H1 (cell line): Measurements from ENCODE around the gene ARHGEF4. TPM values are rescaled to one million over a fixed set of nuclear protein-coding genes. Genes with fewer than 3 reads are reported as not detected.

Experiments used
- CTCF ChIA-PET: fragments of 300-600 bp; sonication (Branson Sonifier 250); formaldehyde crosslinking; loops from one replicate; lab custom pipeline; 2021; ENCODE audit not compliant: partially characterized antibody; lab: Charles Lee
- POLR2A ChIA-PET: fragments of 300-600 bp; sonication (Branson Sonifier 250); formaldehyde crosslinking; loops from one replicate; lab custom pipeline; 2021; ENCODE audit warnings: inconsistent platforms; ENCODE audit not compliant: partially characterized antibody; lab: Charles Lee
- DNase-seq, 2 experiments: peaks; one replicate each; pipeline versions ENCODE4 v3.0.0 to v3.0.0-alpha.2; 2010 to 2022; ENCODE audit warnings: low spot score in 2 of 2, low read depth in 1 of 2, mixed read lengths in 1 of 2
- FAIRE-seq: peaks from 2 replicates; lab custom pipeline; 2011; peaks lifted over from hg19 to GRCh38; lab: Jason Lieb, UNC
- H2AFZ ChIP-seq: 2 replicates; pipeline ENCODE4 v1.8.1; 2012; ENCODE audit warnings: low read length, inconsistent platforms
- H2AK5ac ChIP-seq: 2 replicates; pipeline ENCODE4 v1.6.1; 2013; ENCODE audit warnings: low read depth, low read length
- H2BK120ac ChIP-seq: replicated peaks from 2 replicates; pipeline ENCODE3; 2013; ENCODE audit warnings: low read depth, low read length, inconsistent platforms
- H2BK12ac ChIP-seq: 2 replicates; pipeline ENCODE4 v1.6.1; 2013; ENCODE audit warnings: low read depth, low read length
- H2BK15ac ChIP-seq: 2 replicates; pipeline ENCODE4 v1.6.1; 2013; ENCODE audit warnings: low read length
- H2BK20ac ChIP-seq: 2 replicates; pipeline ENCODE4 v1.6.1; 2013; ENCODE audit warnings: low read length
- H2BK5ac ChIP-seq: 2 replicates; pipeline ENCODE4 v1.6.1; 2013; ENCODE audit warnings: low read depth, low read length
- H3K14ac ChIP-seq: 2 replicates; pipeline ENCODE4 v1.6.1; 2013; ENCODE audit warnings: inconsistent platforms; ENCODE audit not compliant: insufficient read length
- H3K18ac ChIP-seq: 2 replicates; pipeline ENCODE4 v1.6.1; 2013; ENCODE audit warnings: low read length; ENCODE audit errors: extremely low read depth
- H3K23ac ChIP-seq: 2 replicates; pipeline ENCODE4 v1.6.1; 2013; ENCODE audit warnings: inconsistent platforms; ENCODE audit not compliant: insufficient read length
- H3K23me2 ChIP-seq: 2 replicates; pipeline ENCODE4 v1.6.1; 2013; ENCODE audit warnings: low read depth, low read length
- H3K27ac ChIP-seq: 2 replicates; pipeline ENCODE4 v1.6.1; 2011; ENCODE audit warnings: low read depth, low read length, inconsistent platforms
- H3K27me3 ChIP-seq, 4 experiments: replicated peaks in 1 of 4; 1 replicate in 1 of 4; 2 replicates in 3 of 4; pipeline versions ENCODE4 v1.6.1 to v1.8.1; 2011 to 2013; ENCODE audit warnings: low read length in 3 of 4, mild to moderate bottlenecking in 3 of 4, inconsistent platforms in 2 of 4, mixed read lengths in 2 of 4, moderate library complexity in 1 of 4; ENCODE audit not compliant: control insufficient read depth in 3 of 4, insufficient read depth in 3 of 4; ENCODE audit errors: extremely low read depth in 1 of 4
- H3K36me3 ChIP-seq, 4 experiments: 2 replicates each; pipeline versions ENCODE4 v1.6.1 to v1.8.1; 2011 to 2013; ENCODE audit warnings: mild to moderate bottlenecking in 4 of 4, low read length in 3 of 4, moderate library complexity in 2 of 4, control low read depth in 1 of 4, inconsistent platforms in 1 of 4; ENCODE audit not compliant: insufficient read depth in 4 of 4, control insufficient read depth in 2 of 4
- H3K4ac ChIP-seq: replicated peaks from 2 replicates; pipeline ENCODE3; 2013; ENCODE audit warnings: low read length, low read depth, mixed read lengths, inconsistent platforms; ENCODE audit not compliant: insufficient read length
- H3K4me1 ChIP-seq, 4 experiments: replicated peaks in 1 of 4; 1 replicate in 1 of 4; 2 replicates in 3 of 4; pipeline versions ENCODE4 v1.6.1 to v1.8.1; 2011 to 2013; ENCODE audit warnings: low read length in 3 of 4, inconsistent platforms in 2 of 4, mixed read lengths in 1 of 4; ENCODE audit not compliant: insufficient read depth in 4 of 4, control insufficient read depth in 3 of 4
- H3K4me2 ChIP-seq, 2 experiments: 2 replicates each; pipeline versions ENCODE4 v1.6.1 to v1.8.1; 2011 to 2013; ENCODE audit warnings: low read depth in 2 of 2, low read length in 2 of 2, control low read depth in 1 of 2, inconsistent platforms in 1 of 2, mild to moderate bottlenecking in 1 of 2; ENCODE audit not compliant: insufficient read depth in 1 of 2
- H3K4me3 ChIP-seq, 4 experiments: fragments of 200-600, 300-600 bp in 1 of 4; sonication (generic), shearing (Covaris generic), sonication (Bioruptor Twin) in 1 of 4; 2 replicates each; pipeline versions ENCODE4 v1.5.1 to v1.8.1; 2011 to 2016; ENCODE audit warnings: low read length in 4 of 4, low read depth in 3 of 4, control low read depth in 2 of 4, inconsistent platforms in 2 of 4, mild to moderate bottlenecking in 2 of 4, mixed read lengths in 1 of 4, moderate library complexity in 1 of 4; ENCODE audit not compliant: insufficient read depth in 2 of 4; ENCODE audit errors: extremely low read depth in 1 of 4
- H3K56ac ChIP-seq: replicated peaks from 2 replicates; pipeline ENCODE3; 2013; ENCODE audit warnings: low read depth, mild to moderate bottlenecking, mixed read lengths, low read length, inconsistent platforms; ENCODE audit not compliant: insufficient read length
- H3K79me1 ChIP-seq: 2 replicates; pipeline ENCODE4 v1.6.1; 2013; ENCODE audit warnings: low read depth, low read length, control low read depth
- H3K79me2 ChIP-seq, 2 experiments: 2 replicates each; pipeline versions ENCODE4 v1.6.1 to v1.8.1; 2012 to 2013; ENCODE audit warnings: low read length in 2 of 2, mild to moderate bottlenecking in 2 of 2, inconsistent platforms in 1 of 2; ENCODE audit not compliant: insufficient read depth in 2 of 2, control insufficient read depth in 1 of 2
- H3K9ac ChIP-seq, 4 experiments: replicated peaks in 1 of 4; 1 replicate in 1 of 4; 2 replicates in 3 of 4; pipeline versions ENCODE4 v1.6.1 to v1.8.1; 2011 to 2013; ENCODE audit warnings: low read depth in 3 of 4, low read length in 3 of 4, control low read depth in 2 of 4, mild to moderate bottlenecking in 2 of 4, moderate library complexity in 2 of 4, inconsistent platforms in 1 of 4; ENCODE audit errors: extremely low read depth in 1 of 4
- H3K9me3 ChIP-seq, 2 experiments: 2 replicates each; pipeline versions ENCODE4 v1.6.1 to v1.8.1; 2012 to 2013; ENCODE audit warnings: mild to moderate bottlenecking in 2 of 2, moderate library complexity in 2 of 2, control low read depth in 1 of 2, inconsistent platforms in 1 of 2, low read depth in 1 of 2, low read length in 1 of 2, mixed read lengths in 1 of 2; ENCODE audit not compliant: insufficient read depth in 2 of 2
- H4K20me1 ChIP-seq, 2 experiments: replicated peaks in 1 of 2; 2 replicates each; pipeline versions ENCODE3 to v1.8.1; 2011 to 2013; ENCODE audit warnings: inconsistent platforms in 2 of 2, low read length in 2 of 2, mild to moderate bottlenecking in 1 of 2; ENCODE audit not compliant: insufficient read depth in 2 of 2, control insufficient read depth in 1 of 2
- H4K5ac ChIP-seq: 2 replicates; pipeline ENCODE4 v1.6.1; 2013; ENCODE audit warnings: low read length, low read depth, mixed read lengths, inconsistent platforms; ENCODE audit not compliant: insufficient read length
- H4K8ac ChIP-seq: 2 replicates; pipeline ENCODE4 v1.8.0; 2013; ENCODE audit warnings: mild to moderate bottlenecking, moderate library complexity, low read length, inconsistent platforms; ENCODE audit not compliant: insufficient read depth; ENCODE audit errors: extremely low read depth
- H4K91ac ChIP-seq: replicated peaks from 2 replicates; pipeline ENCODE3; 2013; ENCODE audit warnings: low read length, mixed read lengths, inconsistent platforms; ENCODE audit not compliant: insufficient read length
- CBX5 ChIP-seq: fragments of 300-800, 300-1000 bp; sonication (generic); IDR thresholded peaks from 2 replicates; pipeline ENCODE4 v1.7.1; 2016; ENCODE audit warnings: antibody characterized with exemption, low read length, low read depth
- CHD1 ChIP-seq: IDR thresholded peaks from 2 replicates; pipeline ENCODE4 v1.6.1; 2012; ENCODE audit warnings: low read depth, low read length, improper control_type of control experiment
- CREB1 ChIP-seq: IDR thresholded peaks from 2 replicates; pipeline ENCODE4 v1.6.1; 2012; ENCODE audit warnings: inconsistent platforms
- GTF2F1 ChIP-seq: IDR thresholded peaks from 2 replicates; pipeline ENCODE4 v1.6.1; 2012; ENCODE audit warnings: low read depth, low read length, improper control_type of control experiment, borderline replicate concordance
- JUND ChIP-seq: IDR thresholded peaks from 2 replicates; pipeline ENCODE4 v1.6.1; 2011; ENCODE audit warnings: mild to moderate bottlenecking, improper control_type of control experiment, low read length
- KDM5A ChIP-seq: fragments of 200-600 bp; IDR thresholded peaks from 2 replicates; pipeline ENCODE4 v1.7.1; 2012; ENCODE audit warnings: mild to moderate bottlenecking, low read length, inconsistent platforms, mixed read lengths
- POLR2A ChIP-seq, 2 experiments: IDR thresholded peaks; 1 replicate in 1 of 2; 2 replicates in 1 of 2; pipeline ENCODE4 v1.6.1; 2011; ENCODE audit warnings: low read depth in 2 of 2, low read length in 2 of 2, mild to moderate bottlenecking in 2 of 2; ENCODE audit errors: control extremely low read depth in 1 of 2
- POLR2AphosphoS5 ChIP-seq: IDR thresholded peaks from 2 replicates; pipeline ENCODE4 v1.6.1; 2011; ENCODE audit warnings: low read depth, low read length
- POU5F1 ChIP-seq: IDR thresholded peaks from 2 replicates; pipeline ENCODE4 v1.6.1; 2011; ENCODE audit warnings: low read depth, mild to moderate bottlenecking, low read length, moderate library complexity
- SIN3A ChIP-seq, 2 experiments: IDR thresholded peaks in 1 of 2; conservative IDR thresholded peaks in 1 of 2; 2 replicates each; pipeline ENCODE4 v1.6.1; 2011 to 2012; ENCODE audit warnings: low read length in 2 of 2, improper control_type of control experiment in 1 of 2, low read depth in 1 of 2, mild to moderate bottlenecking in 1 of 2
- TAF7 ChIP-seq: optimal IDR thresholded peaks from 2 replicates; pipeline ENCODE3; 2011; ENCODE audit warnings: low read depth, mild to moderate bottlenecking, inconsistent platforms, low read length, moderate library complexity, borderline replicate concordance
- TEAD4 ChIP-seq: IDR thresholded peaks from 2 replicates; pipeline ENCODE4 v1.6.1; 2012; ENCODE audit warnings: low read depth, low read length, inconsistent platforms, mixed read lengths
- YY1 ChIP-seq: IDR thresholded peaks from 2 replicates; pipeline ENCODE4 v1.6.1; 2011; ENCODE audit warnings: low read depth, mild to moderate bottlenecking, low read length
- WGBS, 2 experiments: shearing (Covaris generic) in 1 of 2; methylation state at CpG; one replicate each; pipeline versions ENCODE4 v1.1.6 to v1.1.7; 2013 to 2015; ENCODE audit warnings: low lambda C conversion rate in 2 of 2, mixed read lengths in 2 of 2, inconsistent platforms in 1 of 2, low coverage in 1 of 2, missing lambda C conversion rate in 1 of 2; ENCODE audit not compliant: insufficient replicate concordance in 2 of 2, insufficient coverage in 1 of 2, insufficient read length in 1 of 2; ENCODE audit errors: extremely low coverage in 1 of 2, missing lambda C conversion rate in 1 of 2; 5-methylcytosine and 5-hydroxymethylcytosine counted together
- polyA plus RNA-seq, 7 experiments: library from polyadenylated mRNA; depleted of rRNA in 3 of 7; stranded (reverse) in 5 of 7; unstranded in 2 of 7; fragments of >200 nt in 5 of 7; fragments of 200-250 nt in 2 of 7; gene quantifications; 1 replicate in 5 of 7; 2 replicates in 1 of 7; 4 replicates in 1 of 7; pipeline versions ENCODE4 v1.2.1 to v1.2.3, GENCODE V29; 2011 to 2013; ENCODE audit warnings: missing spikeins in 2 of 7, mixed read lengths in 2 of 7
- total RNA-seq: library from RNA; stranded (reverse); fragmentation: NEBNext Ultra II Directional; extraction: Animal tissue kit (Norgen Biotek cat#: 25700); gene quantifications from 2 replicates; pipeline ENCODE4 v1.2.1, GENCODE V29; 2021
- TF ChIP-seq, protein P1 (sequence below): IDR thresholded peaks from 2 replicates; pipeline ENCODE4 v1.6.1; 2012; ENCODE audit warnings: inconsistent platforms
- TF ChIP-seq, protein P2 (sequence below): IDR thresholded peaks from 2 replicates; pipeline ENCODE4 v1.6.1; 2012; ENCODE audit warnings: inconsistent platforms

Gene ARHGEF4
- total and polyA plus RNA-seq, 2 of the 8 experiments (the other 6 are each of a cell fraction or from before 2014, with no cell fraction given): 10.6 to 14.6 TPM

DNA sequence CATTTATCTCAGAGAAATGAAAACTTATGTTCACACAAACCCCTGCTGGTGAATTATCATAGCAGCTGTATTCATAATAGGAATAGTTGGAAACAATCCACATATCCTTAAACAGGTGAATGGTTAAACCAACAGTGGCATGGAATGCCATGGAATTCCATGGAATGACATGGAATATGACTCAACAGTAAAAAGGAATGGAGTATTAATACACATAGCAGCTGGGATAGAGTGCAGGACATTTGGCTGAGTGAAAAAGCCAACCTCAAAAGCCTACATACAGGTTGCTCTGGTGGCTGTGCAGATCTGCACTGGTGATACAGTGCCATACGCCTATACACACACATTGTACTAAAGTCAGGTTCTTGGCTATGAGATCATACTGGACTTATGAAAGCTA, 187.0 kb downstream of the ARHGEF4 start:
- Histone ChIP-seq H4K20me1 (no peaks in the 10 kb centered on the region), H2BK120ac (no peak overlapping the region), H2AFZ (no peak overlapping the region), H3K14ac (no peak overlapping the region), H3K36me3 (no peaks in the 10 kb centered on the region), H3K23ac (no peak overlapping the region), H3K56ac (no peak overlapping the region), H3K27me3 (no peaks in the 10 kb centered on the region; a peak in 1 of 7 replicates), H3K4ac (no peak overlapping the region), H4K91ac (no peak overlapping the region), H3K18ac (no peak overlapping the region), H2BK5ac (no peak overlapping the region), H4K8ac (no peak overlapping the region), H3K4me3 (no peak overlapping the region), H3K79me2 (no peaks in the 10 kb centered on the region), H2BK15ac (no peak overlapping the region), H3K79me1 (no peaks in the 10 kb centered on the region), H3K4me2 (no peak overlapping the region), H3K23me2 (no peaks in the 10 kb centered on the region), H4K5ac (no peak overlapping the region), H3K9me3 (no peaks in the 10 kb centered on the region; a peak in 1 of 4 replicates), H2BK20ac (no peak overlapping the region), H2AK5ac (no peak overlapping the region), H2BK12ac (no peak overlapping the region), H3K4me1 (no peaks in the 10 kb centered on the region), H3K27ac (no peak overlapping the region), H3K9ac (no peak overlapping the region)
- WGBS, 2 experiments: 100% methylated on average over 1 of the region's 1 CpG; no CpG with 5 or more reads in 1 of the 2 experiments
- FAIRE-seq: no peak
- POLR2A ChIA-PET: interaction anchor here (1.1 to 1.9 kb wide), 3 partner anchors 9 to 69 kb away, joined by 3 to 5 read pairs (median 5); partner anchors contain the start of gene FAM168B
- DNase-seq: no peak
- CTCF ChIA-PET: interaction anchor here (1.0 to 1.4 kb wide), 2 partner anchors 8 to 18 kb away, joined by 4 to 5 read pairs; no protein-coding TSS in a partner anchor
- TF ChIP-seq CHD1: no peak
- no peak for TF ChIP-seq GTF2F1
- TF ChIP-seq KDM5A: no peak
- no peak for TF ChIP-seq TEAD4
- TF ChIP-seq TAF7: no peak
- TF ChIP-seq, protein P1, sequence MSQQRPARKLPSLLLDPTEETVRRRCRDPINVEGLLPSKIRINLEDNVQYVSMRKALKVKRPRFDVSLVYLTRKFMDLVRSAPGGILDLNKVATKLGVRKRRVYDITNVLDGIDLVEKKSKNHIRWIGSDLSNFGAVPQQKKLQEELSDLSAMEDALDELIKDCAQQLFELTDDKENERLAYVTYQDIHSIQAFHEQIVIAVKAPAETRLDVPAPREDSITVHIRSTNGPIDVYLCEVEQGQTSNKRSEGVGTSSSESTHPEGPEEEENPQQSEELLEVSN: no peak
- TF ChIP-seq JUND: no peak
- TF ChIP-seq POLR2AphosphoS5: no peak
- no peak for TF ChIP-seq SIN3A (conservative IDR thresholded peaks at IDR 0.05 in 1 of 2, IDR thresholded peaks at IDR 0.05 in 1 of 2; ENCODE audit: low read depth in 1 of 2, low read length in 2 of 2)
- no peak for TF ChIP-seq YY1
- TF ChIP-seq, protein P2, sequence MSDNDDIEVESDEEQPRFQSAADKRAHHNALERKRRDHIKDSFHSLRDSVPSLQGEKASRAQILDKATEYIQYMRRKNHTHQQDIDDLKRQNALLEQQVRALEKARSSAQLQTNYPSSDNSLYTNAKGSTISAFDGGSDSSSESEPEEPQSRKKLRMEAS: no peak
- TF ChIP-seq CBX5: no peak
- no peak for TF ChIP-seq POLR2A (IDR thresholded peaks at IDR 0.05; ENCODE audit: control extremely low read depth in 1 of 2, low read depth in 2 of 2, low read length in 2 of 2)
- no peak for TF ChIP-seq POU5F1
- no peak for TF ChIP-seq CREB1
